Fibroblast of mammary gland (primary cell): ENCODE data around the gene EHHADH.

Experiments
- DNase-seq: peaks from one replicate; pipeline ENCODE4 v3.0.0-alpha.2; 2010; ENCODE audit warnings: low read depth
- H3K4me3 ChIP-seq: 2 replicates; pipeline ENCODE4 v1.5.1; 2011; ENCODE audit warnings: low read depth, mild to moderate bottlenecking, low read length, moderate library complexity; ENCODE audit not compliant: control insufficient read depth
- TF ChIP-seq, protein P1 (sequence below): conservative IDR thresholded peaks from 2 replicates; pipeline ENCODE4 v1.5.1; 2011; ENCODE audit warnings: low read depth, low read length, inconsistent platforms; ENCODE audit not compliant: control insufficient read depth, insufficient read depth

The EHHADH gene

DNA sequence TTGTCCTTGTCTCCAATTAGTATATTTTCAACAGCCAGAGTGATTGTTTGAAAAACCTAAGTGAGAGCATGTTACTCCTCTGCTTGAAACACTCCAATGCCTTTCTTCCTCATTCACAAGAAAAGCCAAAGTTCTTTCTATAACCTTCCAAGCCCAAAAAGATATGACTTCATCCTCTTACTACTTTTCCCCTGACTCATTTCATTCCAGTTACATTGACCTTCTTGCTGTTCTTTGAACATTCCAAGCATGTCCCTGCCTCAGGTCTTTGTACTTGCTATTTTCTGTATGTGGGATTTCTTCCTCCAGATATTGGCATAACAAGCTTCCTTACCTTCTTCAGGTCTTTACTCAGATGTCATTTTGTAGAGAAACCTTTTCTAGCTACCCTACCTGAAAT lies 28.3 kb downstream of the EHHADH start:
- DNase-seq = peak; percentile 40
- TF ChIP-seq, protein P1, sequence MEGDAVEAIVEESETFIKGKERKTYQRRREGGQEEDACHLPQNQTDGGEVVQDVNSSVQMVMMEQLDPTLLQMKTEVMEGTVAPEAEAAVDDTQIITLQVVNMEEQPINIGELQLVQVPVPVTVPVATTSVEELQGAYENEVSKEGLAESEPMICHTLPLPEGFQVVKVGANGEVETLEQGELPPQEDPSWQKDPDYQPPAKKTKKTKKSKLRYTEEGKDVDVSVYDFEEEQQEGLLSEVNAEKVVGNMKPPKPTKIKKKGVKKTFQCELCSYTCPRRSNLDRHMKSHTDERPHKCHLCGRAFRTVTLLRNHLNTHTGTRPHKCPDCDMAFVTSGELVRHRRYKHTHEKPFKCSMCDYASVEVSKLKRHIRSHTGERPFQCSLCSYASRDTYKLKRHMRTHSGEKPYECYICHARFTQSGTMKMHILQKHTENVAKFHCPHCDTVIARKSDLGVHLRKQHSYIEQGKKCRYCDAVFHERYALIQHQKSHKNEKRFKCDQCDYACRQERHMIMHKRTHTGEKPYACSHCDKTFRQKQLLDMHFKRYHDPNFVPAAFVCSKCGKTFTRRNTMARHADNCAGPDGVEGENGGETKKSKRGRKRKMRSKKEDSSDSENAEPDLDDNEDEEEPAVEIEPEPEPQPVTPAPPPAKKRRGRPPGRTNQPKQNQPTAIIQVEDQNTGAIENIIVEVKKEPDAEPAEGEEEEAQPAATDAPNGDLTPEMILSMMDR = no peak
- H3K4me3 ChIP-seq = no peak overlapping the region

GRCh38 chr3:185225080-185225479 lies 28.8 kb downstream of the EHHADH start:
- DNase-seq = no peak
- TF ChIP-seq, protein P1 = no peak
- no peak overlapping the region for H3K4me3 ChIP-seq

- DNase-seq = no peak
- H3K4me3 ChIP-seq = no peak overlapping the region
- TF ChIP-seq, protein P1 = no peak
Observed at GRCh38 chr3:185221203-185221602, 32.6 kb downstream of the EHHADH start.

DNA sequence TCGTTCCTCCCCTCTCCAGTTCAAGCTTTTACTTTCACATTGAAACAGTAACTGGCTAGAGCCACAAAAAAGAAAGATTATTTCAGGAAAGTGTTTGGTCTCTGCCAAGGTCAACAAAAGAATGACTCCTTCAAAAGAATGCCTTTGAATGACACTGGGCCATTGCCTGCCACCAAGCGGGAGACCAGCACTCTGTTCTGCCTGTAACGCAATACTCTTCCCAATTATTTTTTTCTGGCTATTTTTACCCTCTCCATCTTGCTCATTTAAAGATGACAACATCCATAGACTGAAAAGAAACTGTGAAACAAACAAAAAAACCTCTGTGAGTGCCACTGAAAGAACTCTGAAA lies 37.3 kb downstream of the EHHADH start:
- DNase-seq = no peak
- H3K4me3 ChIP-seq = no peak overlapping the region
- TF ChIP-seq, protein P1 = no peak

DNA sequence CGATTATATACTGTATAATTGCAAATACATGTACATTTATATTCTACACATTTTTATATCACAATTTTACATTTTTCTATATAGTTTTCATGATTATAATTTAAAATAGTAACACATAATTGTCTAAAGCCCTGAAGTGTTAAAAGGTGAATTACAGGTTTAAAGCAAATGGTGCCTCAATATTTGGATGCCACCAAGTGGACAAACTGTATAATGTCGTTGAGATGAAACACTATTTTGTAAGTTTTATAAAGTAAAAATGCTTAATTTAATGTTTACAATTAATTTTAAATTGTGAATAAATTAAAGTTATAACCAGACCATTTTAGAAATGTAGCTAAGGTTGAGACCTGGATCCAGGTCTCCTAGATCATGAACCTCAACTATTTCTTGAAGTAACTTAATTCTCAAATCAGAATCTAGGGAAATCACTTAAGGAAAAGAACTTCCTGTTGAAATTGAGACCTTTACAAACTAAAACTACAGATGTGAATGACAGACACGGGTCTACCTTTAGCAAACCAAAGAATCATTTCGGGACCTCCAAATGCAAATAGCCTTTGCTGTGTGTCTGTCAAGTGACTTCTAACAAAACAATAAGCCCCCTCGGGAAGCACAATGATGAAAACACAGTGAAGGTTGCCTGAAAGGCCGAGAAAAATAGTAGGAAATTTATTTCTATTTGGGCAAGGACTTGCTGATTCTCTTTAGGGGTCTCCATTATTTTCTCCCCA lies 37.8 kb downstream of the EHHADH start:
- no peak overlapping the region for H3K4me3 ChIP-seq
- TF ChIP-seq, protein P1 = peak; percentile 59
- DNase-seq = peak; percentile 22

DNA sequence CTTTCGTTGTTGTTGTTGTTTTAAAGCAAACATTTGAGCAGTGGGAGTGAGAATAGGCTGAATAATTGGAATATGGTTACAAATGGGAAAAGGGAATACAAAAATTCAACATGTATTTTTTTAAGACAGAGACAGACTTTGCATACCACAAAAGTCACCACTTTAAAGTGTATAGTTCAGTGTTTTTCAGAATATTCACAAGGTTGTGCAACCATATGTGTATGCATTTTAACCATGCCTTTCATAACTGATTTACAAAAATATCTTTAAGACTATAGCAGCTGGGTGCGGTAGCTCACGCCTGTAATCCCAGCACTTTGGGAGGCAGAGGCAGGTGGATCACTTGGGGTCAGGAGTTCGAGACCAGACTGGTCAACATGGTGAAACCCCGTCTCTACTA lies 41.3 kb downstream of the EHHADH start:
- H3K4me3 ChIP-seq = no peak overlapping the region
- DNase-seq = no peak
- TF ChIP-seq, protein P1 = no peak

- no peak overlapping the region for H3K4me3 ChIP-seq
- TF ChIP-seq, protein P1 = no peak
- DNase-seq = no peak
Observed at GRCh38 chr3:185212086-185212485, 41.8 kb downstream of the EHHADH start.
